ENCODE data around the gene ENO3.
A peak's percentile ranks its signal among the peaks of the same experiment; 100 is the strongest.

The ENO3 gene

DNA sequence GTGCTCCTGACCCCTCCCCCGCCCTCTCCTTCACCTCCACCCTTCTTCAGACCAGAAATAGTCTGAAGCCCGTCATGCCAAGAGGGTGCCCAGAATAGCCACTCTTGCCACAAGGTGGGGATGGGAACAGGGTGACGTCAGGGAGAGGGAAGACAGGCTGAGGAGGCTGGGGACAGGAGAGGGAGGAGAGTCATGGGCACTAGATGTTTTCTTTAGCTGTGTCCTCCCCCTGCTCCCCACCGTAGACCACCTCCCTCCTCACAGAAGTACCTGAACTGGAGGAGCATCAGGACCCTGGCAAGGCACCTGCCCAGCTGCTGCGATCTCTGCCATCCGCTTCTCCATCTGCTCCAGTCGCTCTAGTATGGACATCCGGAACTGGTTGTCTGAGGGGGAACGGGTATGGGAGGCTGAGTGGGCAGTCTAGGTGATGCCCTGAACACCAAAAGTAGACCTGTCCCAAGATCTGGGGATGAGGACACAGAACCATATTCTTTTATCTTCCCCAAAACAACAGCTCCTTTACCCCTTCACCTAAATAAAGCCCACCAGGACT, 23.3 kb downstream of the ENO3 start:
- no peak for DNase-seq

DNA sequence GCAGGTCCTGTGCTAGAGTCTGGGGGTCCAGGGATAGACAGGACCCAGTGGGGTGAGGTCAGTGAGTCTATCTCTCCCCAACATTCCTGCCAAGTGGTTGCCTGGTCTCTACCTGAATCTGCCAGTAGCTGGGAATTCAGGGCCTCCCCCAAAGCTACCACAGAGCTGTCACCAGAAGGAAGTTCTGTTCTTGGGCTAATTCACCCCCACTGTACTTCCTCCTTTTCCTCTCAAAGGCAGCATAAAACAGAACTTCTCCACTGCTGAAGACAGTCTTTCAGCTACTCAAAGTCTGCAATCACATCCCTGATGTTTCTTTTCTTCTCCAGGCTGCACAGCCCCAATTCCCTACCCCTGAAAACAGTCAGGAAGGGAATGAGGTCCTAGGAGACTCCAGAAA, 27.8 kb downstream of the ENO3 start:
- DNase-seq: peak; percentile 75 to 76

DNA sequence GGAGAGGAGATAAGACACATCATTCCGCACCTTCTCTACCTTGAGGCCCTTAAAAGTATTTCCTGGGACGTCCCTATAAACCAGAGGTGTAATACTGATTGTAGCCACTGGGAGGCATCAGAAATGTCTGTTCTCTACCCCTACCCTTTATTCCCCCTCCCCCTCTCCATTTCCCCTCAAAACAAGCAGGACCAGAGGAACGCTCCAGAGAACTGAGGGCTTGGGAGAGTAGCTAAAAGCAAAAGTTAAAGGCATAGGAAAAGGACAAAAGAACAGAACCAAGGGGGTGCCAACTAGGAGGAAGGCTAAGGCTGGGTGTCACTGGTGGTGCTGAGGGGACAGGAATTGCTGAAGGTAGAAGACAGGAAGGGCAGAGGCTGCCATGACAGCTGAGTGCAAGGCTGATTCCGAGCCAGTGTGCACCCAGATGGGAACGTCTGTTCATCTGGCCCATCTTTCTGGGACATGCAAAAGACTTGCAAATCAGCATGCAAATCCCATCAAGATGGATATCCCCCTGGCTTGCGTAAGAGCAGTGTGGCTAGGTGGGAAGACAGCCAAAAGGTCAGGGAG, 29.8 kb downstream of the ENO3 start:
- DNase-seq: peak; percentile 38 to 39

DNA sequence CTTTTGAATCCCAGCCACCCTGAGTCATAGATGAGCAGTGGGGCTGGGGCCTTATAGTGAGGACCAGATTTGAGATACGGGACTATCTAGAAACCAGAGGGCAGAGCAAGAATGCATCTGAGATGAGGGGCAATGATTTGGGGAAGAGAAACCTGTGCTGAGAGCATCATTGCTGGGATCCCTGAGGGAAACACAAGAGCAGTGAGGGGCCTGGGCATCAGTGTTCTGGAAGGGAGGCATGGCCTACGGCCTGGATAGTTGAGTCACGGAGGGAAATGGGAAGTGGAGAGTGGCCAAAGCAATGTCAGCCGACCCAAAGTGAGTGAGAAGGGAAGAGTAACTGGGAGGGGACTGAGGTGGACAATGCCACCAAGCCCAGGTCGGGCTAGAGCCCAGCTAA, 31.4 kb downstream of the ENO3 start:
- DNase-seq: peak in 1 of 2 donors; percentile 24

DNA sequence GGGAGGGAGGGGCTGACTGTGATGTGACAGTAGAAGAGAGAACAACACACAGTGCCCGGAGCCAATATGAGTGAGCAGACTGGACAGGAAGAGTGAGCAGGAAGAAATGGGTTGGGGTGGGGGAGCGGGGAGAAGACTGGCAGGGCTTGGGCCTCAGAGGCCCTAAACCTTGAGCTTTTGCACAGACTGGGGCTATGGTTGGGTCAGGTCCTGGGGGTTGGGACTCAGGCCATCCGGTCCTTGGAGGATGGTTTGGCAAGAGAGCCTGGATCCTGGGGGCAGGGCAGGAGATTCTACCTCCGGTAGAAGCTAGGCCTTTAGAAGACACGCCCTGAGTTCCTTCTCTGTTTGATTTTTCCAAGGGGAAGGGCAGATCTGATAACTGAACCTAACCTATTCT, 35.5 kb downstream of the ENO3 start:
- DNase-seq: peak in 1 of 2 donors; percentile 24

DNA sequence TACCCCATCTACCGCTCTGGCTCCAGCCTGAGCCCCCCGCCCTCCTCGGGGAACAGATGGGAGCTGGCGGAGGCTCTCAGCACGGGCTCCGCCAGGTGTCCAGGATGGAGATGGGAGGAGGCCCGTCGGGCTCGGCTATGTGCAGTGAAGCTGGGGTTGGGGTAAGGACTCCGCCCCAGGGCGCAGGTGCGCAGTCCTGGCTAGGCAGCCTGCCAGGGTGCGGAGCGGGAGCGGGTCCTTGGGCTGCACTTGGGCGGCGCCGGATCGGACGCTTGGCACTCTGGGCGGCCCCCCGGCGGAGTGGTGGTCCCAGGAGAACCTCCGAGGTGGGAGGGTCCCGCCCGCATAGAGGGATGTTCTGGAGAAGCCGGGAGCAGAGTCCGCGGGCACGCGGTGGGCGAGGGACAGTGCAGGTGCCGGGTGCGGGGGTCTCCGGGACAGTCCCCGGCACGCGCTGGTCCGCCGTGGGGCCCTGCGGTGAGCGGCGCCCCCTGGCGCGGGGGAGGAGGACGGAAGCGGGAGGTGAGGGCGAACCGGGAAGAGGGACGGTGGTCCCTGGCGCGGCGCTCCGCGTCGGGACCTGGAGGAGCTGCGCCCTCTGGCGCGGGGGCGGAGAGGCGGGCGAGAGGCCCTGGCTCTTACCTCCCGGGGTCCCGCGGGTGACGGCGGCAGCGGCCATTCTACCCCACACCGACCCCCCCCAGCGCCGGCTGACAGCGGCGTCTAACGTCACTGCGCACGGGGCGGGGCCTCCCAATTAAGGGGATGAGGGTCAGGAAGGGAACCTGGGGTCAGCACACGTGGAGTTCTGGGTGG, 36.2 kb downstream of the ENO3 start, which contains the start of gene CAMTA2:
Gene CAMTA2 (minus strand): TSS at position 725 of the 816 bp plus-strand sequence. CDS start 1,453 bp downstream, outside the sequence.
- peak; percentile 79 to 81 for DNase-seq

DNA sequence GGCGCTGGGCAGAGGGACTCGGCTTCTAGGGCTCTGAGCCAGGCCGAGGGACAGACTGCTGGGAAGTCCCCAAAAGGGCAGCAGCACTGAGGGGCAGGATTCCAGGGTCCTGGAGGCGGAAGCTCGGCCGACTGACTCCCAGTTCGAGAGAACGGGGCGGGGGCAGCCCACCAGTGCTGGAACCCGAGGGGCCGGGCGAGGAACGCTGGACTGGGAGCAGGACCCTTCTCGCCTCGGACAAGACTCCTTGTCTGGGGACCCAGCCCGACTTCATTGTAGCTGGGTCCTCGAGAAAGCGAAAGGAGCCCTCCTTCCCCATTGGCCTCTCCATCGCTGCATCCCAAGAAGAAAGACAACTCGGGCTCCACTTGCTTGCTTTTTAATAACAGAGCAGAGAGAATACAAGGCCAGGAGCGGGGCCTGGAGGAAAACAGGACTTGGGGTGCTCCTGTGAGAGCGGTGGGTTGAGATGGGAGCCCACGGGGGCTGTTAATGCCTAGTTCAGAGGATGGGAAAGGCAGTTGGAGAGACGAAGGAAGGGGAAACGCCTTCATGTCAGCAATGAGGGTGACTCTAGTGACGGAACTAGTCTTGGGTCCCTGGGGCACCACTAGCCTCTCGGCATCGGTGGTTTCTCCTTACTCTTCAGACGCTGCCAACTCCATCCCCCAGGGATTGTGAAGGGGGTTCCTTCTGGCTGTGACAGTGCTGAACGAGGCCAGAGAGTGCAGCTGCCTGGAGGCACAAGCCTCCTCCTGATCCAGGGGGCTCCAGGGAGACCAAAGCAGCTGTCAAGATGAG, 37.0 kb downstream of the ENO3 start:
- peak in 1 of 2 donors; percentile 44 for DNase-seq

DNA sequence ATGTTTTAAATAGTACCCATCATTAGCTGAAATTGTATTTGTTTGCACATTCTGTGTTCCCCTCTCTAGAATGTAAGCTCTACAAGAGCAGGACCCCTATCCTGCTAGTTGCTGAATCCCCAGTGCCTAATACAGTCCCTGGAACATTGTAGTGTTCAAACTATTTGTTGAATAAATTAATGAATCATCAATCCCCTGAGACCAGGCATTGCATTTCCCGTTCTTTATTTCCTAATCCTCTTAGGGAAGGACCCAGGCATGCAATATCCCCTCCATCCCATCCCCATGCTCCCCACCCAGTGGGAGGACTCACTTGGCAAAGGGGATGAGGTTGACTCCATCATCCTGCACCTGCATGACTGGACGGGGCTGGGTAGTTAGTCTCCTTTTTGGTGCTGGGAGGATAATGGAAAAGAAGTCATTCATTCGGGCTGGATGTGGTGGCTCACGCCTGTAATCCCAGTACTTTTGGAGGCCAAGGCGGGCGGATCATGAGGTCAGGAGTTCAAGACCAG, 43.2 kb downstream of the ENO3 start:
- DNase-seq: no peak

DNA sequence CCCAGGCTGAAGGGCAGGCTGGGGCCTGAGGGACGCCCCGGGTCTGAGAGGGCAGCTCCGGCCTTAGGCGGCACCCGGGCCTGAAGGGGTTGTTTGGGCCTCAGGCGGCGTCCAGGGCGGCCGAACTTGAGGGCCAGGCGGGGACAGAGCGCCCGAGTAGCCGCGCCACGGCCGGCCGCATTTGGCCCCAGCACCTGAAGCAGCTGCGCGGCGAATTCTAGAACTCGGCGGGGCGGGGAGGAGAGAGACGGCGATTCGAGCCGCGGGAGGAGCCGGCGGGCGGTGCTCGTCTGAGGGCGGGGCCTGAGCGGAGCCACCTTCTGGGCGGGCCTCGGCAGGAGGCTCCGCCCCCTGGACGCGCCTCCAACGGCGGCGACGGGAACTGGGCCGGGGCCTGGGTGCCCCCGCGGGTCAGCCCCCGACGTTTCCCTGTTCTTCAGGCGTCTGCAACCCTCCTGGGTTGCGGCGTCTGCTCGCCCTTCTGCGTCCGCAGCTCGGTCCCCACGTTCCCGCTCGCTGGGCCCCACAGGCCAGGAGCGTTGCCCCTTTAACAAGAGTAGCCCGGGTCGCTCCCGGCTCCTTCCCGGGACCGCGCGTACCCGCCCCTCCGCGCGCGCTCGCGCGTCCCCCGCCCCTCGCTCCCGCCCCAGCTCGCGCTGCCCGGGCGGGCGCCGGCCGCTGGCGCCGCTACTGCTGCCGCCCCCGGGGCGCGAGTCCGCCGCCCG, 46.5 kb downstream of the ENO3 start, which contains the start of the genes INCA1 and KIF1C:
Gene INCA1 (minus strand): TSS at position 221 of the 725 bp plus-strand sequence. CDS start 3,085 bp downstream, outside the sequence.
Gene KIF1C (plus strand): TSS at position 649 of the 725 bp plus-strand sequence. CDS start 2,297 bp downstream, outside the sequence.
- DNase-seq: peak; percentile 89 to 92

DNA sequence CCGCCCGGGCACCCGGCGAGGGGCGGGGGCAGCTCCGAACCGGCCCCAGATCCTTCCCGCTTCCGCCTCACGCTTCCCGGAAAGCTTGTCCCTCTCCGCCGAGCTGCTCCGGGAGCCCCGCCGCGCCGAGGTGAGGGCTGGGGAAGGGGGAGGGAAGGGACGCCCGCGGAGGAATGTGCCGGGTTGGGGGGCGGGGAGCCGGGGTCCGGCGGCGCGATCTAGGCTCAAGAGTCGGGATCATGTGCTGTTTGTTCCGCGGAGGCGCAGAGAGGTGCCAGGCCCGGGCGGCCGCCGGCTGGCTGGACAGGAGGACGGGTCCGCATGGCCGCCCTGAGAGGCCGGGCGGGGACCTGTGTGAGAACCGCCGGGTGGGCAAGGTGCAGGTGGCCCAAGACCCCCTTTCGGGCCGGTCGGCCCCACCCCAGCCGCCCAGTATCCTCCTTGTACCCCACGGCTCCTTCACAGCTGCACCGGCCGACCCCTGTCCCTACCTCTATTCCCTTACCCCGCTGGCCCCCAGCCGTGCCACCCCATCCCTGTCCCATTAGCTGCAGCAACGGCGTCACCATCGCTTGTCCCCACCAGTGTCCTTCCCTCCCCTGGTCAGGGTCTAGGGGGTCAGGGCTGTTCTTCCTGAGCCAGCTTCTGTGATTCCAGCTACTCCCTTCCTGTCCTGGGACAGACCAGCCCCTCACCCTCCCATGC, 47.3 kb downstream of the ENO3 start:
- DNase-seq: no peak

DNA sequence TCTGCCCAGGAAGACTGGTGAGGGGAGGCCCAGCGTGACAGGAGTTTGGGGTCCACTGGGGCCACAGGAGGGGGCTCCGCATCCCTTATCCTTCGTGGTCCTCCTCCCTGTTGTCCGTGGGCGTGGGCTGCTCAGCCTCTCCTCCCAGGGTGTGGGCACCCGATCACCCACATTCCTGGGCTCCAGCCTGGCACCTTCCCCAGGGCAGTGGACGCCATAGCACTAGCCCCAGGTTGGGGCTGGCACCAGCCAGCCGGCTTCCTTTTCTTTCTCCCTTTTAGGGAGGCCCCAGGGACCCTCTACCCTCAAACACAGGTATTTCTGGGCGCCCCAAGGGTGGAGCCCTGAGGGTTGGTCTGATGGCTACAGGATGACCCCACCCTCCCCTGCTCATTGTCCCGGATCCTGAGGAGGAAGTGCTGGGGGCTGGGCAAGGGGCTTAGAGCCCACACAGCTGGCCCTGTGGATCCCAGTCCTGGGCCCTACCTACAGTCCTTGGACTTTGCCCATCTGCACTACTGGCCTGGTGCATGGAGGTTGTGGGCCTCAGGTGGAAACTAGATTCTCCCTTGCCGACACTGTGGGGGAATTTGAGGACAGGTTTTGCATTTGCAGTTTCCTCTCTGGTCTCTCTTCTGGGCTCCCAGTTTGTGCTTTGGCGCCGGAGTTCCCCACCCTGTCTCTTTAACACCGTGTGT, 48.0 kb downstream of the ENO3 start:
- no peak for DNase-seq

DNA sequence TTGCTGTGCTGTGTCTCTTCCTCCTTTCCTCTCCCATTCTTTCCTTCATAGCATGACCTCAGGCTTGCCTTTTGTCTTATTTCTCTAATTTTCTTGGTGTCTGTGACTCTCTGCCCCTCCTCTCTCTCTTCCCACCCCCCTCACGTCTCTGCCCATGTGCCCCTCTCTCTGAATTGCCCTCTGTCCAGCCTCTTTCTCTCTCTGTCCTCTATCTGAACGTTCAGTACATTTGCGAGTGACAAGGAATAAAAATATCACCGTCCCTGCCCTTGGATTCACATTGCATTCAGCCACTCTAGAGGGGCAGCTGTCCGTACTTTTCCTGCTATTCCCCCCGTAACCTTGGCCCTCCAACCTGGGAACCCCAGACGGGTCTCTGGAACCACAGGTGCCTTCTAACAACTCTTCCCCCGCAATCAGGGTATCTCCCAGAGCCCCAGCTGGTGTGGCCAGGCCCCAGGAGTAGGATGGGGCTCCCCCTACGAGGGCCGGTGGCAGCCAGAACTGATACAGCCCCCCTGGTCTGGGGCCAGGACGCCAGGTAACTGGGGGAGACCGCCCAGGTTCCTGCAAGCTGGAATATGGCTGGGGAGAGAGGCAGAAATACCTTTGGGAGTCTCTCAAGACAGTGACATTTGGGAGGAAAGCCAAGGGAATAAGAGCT, 48.6 kb downstream of the ENO3 start:
- no peak for DNase-seq

DNA sequence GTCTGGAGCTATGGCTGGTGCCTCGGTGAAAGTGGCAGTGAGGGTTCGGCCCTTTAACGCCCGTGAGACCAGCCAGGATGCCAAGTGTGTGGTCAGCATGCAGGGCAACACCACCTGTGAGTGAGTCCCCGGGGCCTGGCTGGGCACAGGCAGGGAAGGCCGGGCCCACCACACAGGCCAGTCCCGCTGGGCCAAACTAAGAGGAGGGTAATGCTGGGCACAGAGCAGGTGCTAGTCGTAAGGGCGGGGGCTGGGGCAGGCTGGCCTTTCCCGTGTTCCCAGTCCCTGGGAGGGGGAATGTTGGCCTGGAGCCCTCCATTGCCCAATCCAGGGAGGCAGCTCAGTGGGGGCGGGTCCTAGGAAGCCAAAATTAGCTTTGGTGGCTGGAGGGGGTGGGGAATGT, 49.3 kb downstream of the ENO3 start:
- DNase-seq: no peak

DNA sequence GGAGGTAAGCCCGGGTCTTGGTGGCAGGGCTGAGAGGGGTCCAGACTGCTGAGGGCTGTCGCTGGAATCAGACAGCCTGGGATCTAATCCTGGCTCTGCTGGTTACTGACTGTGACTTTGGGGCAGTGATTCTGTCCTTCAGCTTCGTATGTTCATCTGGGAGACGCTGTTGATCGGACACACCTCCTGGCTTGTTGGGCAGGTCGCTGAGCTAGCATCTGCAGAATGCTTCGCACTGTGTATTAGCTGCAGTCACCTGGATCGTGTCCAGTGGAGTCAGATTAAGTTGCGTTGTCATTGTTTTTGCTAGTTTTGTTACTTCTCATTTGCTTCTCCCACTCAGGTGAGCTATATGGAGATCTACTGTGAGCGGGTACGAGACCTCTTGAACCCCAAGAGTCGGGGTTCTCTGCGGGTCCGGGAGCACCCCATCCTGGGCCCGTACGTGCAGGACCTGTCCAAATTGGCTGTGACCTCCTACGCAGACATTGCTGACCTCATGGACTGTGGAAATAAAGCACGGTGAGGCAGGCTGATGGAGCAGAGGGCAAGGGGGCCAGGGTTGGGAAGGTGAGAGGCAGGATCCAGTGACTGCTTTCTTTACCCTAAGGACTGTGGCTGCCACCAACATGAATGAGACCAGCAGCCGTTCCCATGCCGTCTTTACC, 51.3 kb downstream of the ENO3 start:
- DNase-seq: no peak

DNA sequence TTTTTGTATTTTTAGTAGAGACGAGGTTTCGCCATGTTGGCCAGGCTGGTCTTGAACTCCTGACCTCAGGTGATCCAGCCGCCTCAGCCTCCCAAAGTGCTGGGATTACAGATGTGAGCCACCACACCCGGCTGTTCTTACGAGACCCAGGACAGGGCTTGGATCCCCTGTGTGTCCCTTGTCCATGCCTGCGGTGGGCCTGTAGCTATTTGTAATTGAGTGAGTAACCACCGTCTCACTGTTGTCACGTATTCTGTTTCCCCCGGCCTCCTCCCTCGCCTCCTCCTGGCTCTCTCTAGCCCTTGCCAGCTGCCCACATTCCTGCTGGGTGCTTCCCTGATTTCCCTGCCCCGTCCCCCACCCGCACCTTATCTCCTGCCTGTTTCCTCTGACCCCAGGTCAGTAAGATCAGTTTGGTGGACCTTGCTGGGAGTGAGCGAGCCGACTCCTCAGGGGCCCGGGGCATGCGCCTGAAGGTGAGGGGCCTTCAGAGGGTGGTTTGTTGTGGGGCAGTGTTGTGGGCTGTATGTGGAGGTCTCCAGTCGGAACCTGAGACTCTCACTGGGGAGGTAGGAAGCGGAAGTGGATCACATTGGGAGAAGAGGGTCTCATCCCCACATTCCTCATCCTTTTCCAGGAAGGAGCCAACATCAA, 52.4 kb downstream of the ENO3 start:
- no peak for DNase-seq
